ENCODE data around the gene AP1M1.

DNA sequence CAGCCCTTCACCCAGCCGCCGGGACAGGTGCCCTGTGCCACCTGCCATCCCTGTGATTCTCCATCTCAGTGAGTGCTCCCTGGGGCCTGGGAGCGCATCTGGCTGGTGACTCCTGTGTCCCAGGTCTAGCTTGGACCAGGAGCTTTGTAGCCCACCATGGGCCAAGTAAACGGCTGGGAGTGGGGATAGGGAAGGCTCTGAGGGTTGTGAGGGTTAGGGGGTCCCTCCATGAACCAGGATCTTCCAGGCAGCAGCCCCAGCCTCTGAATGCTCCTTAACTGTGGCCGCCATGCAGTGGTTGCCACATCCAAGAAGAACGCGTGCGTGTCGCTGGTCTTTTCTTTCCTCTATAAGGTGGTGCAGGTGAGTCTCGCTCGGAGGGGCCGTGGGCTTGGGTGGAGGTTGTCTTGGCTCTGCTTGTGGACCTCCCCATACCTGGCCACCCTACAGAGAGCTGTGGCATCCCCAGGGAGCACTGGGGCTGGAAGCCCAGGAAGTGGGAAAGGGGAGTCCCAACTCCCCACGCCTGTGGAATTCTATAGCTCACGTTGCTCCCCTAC lies 8.4 kb downstream of the AP1M1 start:
- no peak for TF ChIP-seq RAD21 (IDR thresholded peaks at IDR 0.05; ENCODE audit: low read depth)
- TF ChIP-seq EGR1 (IDR thresholded peaks at IDR 0.05) = no peak
- TF ChIP-seq, protein P1, sequence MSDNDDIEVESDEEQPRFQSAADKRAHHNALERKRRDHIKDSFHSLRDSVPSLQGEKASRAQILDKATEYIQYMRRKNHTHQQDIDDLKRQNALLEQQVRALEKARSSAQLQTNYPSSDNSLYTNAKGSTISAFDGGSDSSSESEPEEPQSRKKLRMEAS (IDR thresholded peaks at IDR 0.05) = no peak
- no peak for TF ChIP-seq CEBPB (IDR thresholded peaks at IDR 0.05)
- TF ChIP-seq, protein P2, sequence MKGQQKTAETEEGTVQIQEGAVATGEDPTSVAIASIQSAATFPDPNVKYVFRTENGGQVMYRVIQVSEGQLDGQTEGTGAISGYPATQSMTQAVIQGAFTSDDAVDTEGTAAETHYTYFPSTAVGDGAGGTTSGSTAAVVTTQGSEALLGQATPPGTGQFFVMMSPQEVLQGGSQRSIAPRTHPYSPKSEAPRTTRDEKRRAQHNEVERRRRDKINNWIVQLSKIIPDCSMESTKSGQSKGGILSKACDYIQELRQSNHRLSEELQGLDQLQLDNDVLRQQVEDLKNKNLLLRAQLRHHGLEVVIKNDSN (IDR thresholded peaks at IDR 0.05) = no peak
- TF ChIP-seq, protein P3, sequence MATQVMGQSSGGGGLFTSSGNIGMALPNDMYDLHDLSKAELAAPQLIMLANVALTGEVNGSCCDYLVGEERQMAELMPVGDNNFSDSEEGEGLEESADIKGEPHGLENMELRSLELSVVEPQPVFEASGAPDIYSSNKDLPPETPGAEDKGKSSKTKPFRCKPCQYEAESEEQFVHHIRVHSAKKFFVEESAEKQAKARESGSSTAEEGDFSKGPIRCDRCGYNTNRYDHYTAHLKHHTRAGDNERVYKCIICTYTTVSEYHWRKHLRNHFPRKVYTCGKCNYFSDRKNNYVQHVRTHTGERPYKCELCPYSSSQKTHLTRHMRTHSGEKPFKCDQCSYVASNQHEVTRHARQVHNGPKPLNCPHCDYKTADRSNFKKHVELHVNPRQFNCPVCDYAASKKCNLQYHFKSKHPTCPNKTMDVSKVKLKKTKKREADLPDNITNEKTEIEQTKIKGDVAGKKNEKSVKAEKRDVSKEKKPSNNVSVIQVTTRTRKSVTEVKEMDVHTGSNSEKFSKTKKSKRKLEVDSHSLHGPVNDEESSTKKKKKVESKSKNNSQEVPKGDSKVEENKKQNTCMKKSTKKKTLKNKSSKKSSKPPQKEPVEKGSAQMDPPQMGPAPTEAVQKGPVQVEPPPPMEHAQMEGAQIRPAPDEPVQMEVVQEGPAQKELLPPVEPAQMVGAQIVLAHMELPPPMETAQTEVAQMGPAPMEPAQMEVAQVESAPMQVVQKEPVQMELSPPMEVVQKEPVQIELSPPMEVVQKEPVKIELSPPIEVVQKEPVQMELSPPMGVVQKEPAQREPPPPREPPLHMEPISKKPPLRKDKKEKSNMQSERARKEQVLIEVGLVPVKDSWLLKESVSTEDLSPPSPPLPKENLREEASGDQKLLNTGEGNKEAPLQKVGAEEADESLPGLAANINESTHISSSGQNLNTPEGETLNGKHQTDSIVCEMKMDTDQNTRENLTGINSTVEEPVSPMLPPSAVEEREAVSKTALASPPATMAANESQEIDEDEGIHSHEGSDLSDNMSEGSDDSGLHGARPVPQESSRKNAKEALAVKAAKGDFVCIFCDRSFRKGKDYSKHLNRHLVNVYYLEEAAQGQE (IDR thresholded peaks at IDR 0.05; ENCODE audit: low read depth) = no peak
- TF ChIP-seq CREB1 (IDR thresholded peaks at IDR 0.05; ENCODE audit: low read depth) = no peak
- TF ChIP-seq EP300 (IDR thresholded peaks at IDR 0.05; ENCODE audit: borderline replicate concordance) = no peak
- TF ChIP-seq FOXM1 (IDR thresholded peaks at IDR 0.05; ENCODE audit: borderline replicate concordance, low read depth) = no peak

All from Ishikawa (cell line).